Gastroesophageal sphincter (tissue), 3 donors: ENCODE results near the gene LRP1B.

Experiments used
- CTCF ChIP-seq, 4 experiments: fragments of 200-600 bp in 2 of 4; fragments of 450-650 bp in 2 of 4; sonication (generic) in 1 of 4; IDR thresholded peaks; one replicate each; pipeline ENCODE4 v1.5.1; 2017 to 2019; ENCODE audit warnings: antibody characterized with exemption in 4 of 4, mild to moderate bottlenecking in 2 of 4, moderate library complexity in 2 of 4
- POLR2AphosphoS5 ChIP-seq: sonication (generic); formaldehyde crosslinking; IDR thresholded peaks from one replicate; pipeline ENCODE4 v1.6.1; 2017; ENCODE audit warnings: antibody characterized with exemption

DNA sequence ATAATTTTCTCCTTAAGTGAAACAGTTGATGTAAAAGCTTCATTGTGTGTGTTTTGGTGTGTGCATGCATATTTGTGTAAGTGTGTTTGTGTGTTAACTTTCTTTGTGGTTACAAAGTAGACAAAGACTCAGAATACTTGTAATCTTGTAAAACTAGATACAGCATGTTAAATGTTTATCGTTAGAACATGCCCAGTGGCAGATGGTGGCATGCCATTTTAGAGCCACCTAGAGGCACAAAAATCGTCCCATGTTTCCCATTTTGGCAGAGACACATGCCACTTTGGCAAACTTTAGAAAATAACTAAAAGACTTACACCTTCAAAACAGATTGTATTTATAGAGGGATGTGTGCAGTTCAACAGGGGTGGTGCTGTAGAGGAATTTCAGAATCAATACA, 224.1 kb downstream of the LRP1B start:
- TF ChIP-seq CTCF (IDR thresholded peaks at IDR 0.05) (no peak), POLR2AphosphoS5 (no peak)
